Astrocyte of the cerebellum (primary cell): ENCODE measurements around the gene TIGD3.

Experiments
- DNase-seq: peaks from one replicate; pipeline ENCODE4 v3.0.0-alpha.2; 2011; ENCODE audit warnings: low read depth
- H3K4me3 ChIP-seq: 2 replicates; pipeline ENCODE4 v1.5.1; 2011; ENCODE audit warnings: mild to moderate bottlenecking, low read depth, low read length, moderate library complexity
- CTCF ChIP-seq: IDR thresholded peaks from 2 replicates; pipeline ENCODE4 v1.5.1; 2012; ENCODE audit warnings: low read length, low read depth, moderate library complexity, mild to moderate bottlenecking; ENCODE audit errors: missing control alignments
- in situ Hi-C: cut with HindIII; loops from 2 replicates; pipeline ENCODE4 v1.10.0; 2017; ENCODE audit warnings: low sequenced_read_pairs

Gene TIGD3

GRCh38 chr11:65354265-65355012, at the start of gene TIGD3:
TSS of gene TIGD3 (plus strand) at chr11:65354751. CDS start at chr11:65355809, 1,058 bp downstream.
- H3K4me3 ChIP-seq, result peak within 1 kb of the TSS; percentile 48
- DNase-seq, result peak; percentile 78
- no peak for TF ChIP-seq CTCF
- in situ Hi-C loops, result no loop called here

GRCh38 chr11:65305501-65306268, 48.9 kb upstream of the TIGD3 start:
- DNase-seq, result no peak
- TF ChIP-seq CTCF, result no peak
- in situ Hi-C loops, result no loop called here
- no peak overlapping the region for H3K4me3 ChIP-seq

- no peak overlapping the region for H3K4me3 ChIP-seq
- no peak for TF ChIP-seq CTCF
- DNase-seq, result no peak
- in situ Hi-C loops, result no loop called here
Observed at GRCh38 chr11:65307298-65308229, 47.0 kb upstream of the TIGD3 start.

- in situ Hi-C loops, result no loop called here
- no peak overlapping the region for H3K4me3 ChIP-seq
- no peak for DNase-seq
- no peak for TF ChIP-seq CTCF
Observed at GRCh38 chr11:65308281-65308891, 46.2 kb upstream of the TIGD3 start.

- H3K4me3 ChIP-seq, result no peak overlapping the region
- DNase-seq, result no peak
- TF ChIP-seq CTCF, result no peak
- in situ Hi-C loops, result no loop called here
Observed at GRCh38 chr11:65309006-65309405, 45.5 kb upstream of the TIGD3 start.

- DNase-seq, result no peak
- no peak for TF ChIP-seq CTCF
Observed at GRCh38 chr11:65310215-65310614, 44.3 kb upstream of the TIGD3 start.

More at GRCh38 chr11:65310215-65310614, 44.3 kb upstream of the TIGD3 start:
- in situ Hi-C loops, result no loop called here
- no peak overlapping the region for H3K4me3 ChIP-seq
